GM18909 (cell line): ENCODE measurements around the gene ZNF138.

Experiments used
- ATAC-seq: cut with Tn5 transposase; IDR thresholded peaks from one replicate; pipeline ENCODE4 v1.9.1; 2021; ENCODE audit warnings: mild to moderate bottlenecking; ENCODE audit not compliant: unreplicated experiment, poor library complexity

ZNF138 gene

DNA sequence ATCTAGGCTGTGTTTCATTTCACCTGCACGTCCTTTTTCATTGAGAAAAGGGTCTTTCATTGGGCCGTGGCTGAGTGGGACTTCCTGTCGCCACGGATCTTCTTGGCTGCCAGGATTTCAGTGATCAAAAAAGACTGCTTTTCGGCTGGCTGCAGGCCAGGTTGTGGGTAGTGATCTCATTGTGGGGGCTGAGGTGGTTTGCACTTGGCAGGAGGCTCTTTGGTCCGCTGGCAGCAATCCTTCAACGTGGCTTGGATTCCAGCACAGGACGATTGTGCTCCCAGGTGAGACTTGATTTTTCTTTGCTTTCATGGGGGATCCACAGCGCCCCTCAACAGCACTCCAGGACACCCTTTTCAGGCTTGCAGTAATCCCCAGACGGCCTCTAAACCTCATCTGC is 79.9 kb downstream of the ZNF138 start:
- ATAC-seq = no peak

DNA sequence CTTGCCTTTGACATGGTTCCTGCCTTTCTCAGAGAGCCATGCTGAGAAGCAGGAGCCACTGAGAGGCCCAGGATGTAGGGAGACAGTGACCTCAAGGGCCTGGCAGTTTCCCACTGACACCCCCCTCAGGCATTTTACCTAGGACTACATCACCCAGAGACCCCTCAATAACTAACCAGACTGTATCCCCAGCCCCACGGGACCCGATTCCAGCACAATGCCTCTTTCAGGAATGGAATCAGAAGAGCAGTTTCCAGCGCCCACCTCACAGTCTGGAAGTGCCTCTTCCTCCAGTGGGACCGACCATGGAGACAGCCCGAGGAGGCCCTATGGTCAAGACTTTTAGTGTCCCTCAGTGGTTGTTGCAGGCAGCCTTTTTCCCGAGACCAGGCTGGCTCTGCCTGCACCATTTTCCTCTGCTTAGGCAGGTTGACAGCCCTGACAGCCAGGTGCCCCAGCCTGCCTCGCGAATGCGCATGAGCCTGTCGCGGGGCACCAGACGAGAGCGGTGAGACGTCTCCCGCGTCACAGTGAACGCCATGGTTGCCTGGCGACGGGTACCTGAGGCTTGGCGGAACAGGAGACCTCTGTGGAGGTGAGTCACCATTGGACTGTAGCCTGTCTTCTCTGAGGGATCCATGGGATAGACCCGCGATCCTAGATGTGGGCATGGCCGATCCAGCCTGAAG is 80.5 kb downstream of the ZNF138 start:
- ATAC-seq = no peak

DNA sequence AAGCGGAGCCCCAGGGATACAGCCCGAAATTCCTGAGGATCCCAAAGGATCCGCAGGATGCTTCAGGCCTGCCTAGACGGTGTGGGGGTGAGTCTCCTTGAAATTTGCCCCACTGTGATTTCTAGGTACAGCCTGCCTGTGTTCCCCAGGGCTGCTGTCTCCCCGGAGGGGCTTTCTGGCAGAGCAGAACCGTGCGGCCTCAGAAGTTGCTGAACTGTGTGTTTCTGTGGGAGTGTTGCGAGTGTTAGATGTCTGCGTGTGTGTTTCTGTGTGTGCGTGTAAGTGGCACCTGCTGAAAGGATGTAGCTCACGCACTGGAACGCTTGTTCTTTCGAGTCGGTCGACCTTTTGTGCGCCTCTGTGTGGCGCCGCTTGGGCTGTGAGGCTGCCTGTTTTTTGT is 81.0 kb downstream of the ZNF138 start:
- no peak for ATAC-seq

DNA sequence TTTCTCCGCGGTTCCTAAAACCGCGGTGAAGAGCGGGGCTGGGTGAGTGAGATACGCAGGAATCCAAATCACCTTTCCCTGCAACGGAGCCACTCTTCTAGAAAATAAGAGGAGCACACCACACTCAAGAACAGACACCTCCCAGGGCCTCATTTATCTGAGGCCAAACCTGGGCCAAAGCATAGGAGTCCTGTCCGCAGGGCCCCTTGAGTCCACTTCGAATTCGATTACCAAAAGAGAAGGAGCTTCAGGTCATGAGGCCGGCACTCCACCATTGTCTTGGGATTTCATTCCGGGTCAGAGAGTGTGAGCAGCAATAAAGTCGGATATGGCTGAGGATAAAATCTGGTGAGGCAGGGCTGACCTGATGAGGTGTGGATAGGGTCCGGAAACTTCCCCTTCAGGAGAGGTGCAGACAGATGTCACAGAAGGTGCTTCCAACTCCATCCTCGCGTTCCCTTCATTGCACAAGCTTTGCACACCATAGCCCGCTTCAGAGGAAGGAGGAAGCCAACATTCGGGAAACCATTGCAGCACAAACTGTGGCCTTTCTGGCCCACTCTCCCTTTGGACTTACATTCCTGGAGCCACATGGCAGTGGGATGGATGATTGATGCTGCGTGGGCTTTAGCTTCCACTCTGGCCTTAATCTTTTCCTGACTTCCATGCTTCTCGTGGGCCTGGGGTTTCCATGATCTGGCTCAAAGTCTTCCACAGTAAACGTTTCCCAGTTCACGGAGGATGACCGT is 81.6 kb downstream of the ZNF138 start:
- no peak for ATAC-seq

DNA sequence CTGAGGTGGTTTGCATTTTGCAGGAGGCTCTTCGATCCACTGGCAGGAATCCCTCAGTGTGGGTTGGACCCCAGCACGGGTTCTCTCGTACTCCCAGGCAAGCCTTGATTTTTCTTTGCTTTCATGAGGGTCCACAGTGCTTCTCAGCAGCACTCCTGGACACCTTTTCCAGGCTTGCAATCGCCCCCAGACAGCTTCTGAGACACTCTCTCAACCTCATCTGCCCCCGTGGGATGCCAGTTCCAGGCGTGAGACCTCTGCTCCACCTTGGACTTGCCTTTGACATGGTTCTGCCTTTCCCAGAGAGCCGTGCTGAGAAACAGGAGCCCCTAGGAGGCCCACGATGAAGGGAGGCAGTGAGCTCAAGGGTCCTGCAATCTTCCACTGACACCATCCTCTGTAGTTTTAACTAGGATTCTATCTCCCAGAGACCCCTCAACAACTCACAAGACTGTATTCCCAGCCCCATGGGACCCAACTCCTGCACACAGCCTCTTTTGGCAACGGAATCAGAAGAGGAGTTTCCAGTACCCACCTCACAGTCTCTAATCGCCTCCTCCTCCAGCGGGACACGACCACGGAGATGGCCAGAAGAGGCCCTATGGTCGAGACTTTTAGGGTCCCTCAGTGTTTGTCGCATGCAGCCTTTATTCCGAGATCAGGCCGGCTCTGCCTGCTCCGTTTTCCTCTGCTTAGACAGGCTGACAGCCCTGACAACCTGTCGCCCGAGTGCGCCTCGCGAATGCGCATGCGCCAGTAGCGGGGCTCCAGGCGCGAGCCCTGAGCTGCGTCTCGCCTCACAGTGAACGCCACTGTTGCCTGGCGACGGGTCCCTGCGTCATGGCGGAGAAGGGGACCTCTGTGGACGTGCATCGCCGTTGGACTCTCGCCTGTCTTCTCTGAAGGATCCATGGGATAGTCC is 82.8 kb downstream of the ZNF138 start:
- ATAC-seq = no peak

DNA sequence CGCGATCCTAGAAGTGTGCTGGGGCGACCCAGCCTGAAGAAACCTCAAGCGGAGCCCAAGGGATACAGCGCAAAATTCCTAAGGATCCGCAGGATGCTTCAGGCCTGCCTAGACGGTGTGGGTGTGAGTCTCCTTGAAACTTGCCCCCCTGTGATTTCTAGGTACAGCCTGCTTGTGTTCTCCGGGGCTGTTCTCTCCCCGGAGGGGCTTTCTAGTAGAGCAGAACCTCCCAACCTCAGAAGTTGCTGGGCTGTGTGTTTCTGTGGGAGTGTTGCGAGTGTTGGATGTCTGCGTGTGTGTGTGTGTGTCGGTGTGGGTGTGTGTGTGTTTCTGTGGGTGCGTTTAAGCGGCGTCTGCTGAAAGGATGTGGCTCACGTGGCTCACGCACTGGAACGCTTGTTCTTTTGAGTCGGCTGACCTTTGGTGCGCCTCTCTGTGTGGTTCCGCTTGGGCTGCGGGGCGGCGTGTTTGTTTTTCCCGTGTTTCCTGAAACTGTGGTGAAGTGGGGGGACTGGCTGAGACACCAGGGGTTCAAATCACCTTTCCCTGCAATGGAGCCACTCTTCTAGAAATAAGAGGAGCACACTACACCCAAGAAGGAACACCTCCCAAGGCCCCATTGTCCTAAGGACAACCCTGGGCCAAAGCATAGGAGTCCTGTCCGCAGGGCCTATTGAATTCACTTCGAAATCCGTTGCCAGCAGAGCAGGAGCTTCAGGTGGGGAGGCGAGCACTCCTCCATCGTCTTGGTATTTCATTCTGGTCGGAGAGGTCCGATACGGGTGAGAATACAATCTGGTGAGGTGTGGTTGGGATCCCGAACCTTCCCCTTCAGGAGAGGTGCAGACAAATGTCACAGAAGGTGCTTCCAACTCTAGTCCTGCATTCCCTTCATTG is 83.7 kb downstream of the ZNF138 start:
- no peak for ATAC-seq

DNA sequence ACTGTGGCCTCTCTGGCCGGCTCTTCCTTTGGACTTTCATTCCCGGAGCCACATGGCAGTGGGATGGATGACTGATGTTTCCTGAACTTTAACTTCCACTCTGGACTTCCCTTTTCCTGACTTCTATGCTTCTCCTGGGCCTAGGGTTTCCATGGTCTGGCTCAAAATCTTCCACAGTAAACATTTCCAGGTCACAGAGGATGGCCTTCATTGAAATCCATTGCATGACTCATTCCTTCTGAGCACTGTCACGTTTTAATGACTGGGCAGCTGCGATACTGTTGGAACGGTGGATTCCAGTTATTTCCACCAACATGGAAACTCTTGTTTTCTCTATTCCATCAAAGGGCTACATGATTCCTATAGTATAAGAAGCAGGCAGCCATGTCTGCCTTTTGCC is 84.5 kb downstream of the ZNF138 start:
- no peak for ATAC-seq

DNA sequence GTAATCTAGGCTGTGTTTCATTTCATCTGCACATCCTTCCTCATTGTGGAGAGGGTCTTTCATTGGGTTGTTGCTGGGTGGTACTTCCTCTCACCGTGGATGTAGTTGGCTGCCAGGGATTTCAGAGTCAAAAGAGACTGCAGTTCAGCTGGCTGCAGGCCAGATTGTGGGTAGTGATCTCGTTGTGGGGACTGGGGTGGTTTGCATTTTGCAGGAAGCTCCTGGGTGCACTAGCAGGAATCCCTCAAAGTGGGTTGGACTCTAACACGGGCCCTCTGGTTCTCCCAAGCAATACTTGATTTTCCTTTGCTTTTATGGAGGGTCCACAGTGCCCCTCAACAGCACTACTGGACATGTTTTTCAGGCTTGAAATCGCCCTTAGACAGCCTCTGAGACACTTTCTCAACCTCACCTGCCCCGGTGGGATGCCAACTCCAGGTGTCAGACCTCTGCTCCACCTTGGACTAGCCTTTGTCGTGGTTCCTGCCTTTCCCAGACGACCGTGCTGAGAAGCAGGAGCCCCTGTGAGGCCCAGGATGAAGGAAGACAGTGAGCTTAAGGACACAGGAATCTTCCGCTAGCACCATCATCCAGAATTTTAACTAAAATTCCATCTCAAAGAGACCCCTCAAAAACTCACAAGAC is 85.0 kb downstream of the ZNF138 start:
- no peak for ATAC-seq

DNA sequence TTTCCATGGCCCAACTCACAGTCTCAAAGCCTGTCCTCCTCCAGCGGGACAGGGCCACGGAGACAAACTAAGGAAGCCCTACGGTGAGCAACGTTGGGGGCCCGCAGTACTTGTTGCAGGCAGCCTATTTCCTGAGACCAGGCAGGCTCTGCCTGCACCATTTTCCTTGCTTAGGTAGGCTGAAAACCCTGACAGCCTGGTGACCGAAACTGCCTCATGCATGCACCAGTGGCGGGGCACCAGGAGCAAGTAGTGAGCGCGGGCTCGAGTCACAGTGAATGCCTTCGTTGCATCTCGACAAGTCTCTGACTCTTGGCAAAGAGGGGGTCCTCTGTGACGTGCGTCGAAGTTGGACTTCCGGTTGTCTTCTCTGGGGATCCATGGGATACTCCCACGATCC is 85.6 kb downstream of the ZNF138 start:
- ATAC-seq = no peak

DNA sequence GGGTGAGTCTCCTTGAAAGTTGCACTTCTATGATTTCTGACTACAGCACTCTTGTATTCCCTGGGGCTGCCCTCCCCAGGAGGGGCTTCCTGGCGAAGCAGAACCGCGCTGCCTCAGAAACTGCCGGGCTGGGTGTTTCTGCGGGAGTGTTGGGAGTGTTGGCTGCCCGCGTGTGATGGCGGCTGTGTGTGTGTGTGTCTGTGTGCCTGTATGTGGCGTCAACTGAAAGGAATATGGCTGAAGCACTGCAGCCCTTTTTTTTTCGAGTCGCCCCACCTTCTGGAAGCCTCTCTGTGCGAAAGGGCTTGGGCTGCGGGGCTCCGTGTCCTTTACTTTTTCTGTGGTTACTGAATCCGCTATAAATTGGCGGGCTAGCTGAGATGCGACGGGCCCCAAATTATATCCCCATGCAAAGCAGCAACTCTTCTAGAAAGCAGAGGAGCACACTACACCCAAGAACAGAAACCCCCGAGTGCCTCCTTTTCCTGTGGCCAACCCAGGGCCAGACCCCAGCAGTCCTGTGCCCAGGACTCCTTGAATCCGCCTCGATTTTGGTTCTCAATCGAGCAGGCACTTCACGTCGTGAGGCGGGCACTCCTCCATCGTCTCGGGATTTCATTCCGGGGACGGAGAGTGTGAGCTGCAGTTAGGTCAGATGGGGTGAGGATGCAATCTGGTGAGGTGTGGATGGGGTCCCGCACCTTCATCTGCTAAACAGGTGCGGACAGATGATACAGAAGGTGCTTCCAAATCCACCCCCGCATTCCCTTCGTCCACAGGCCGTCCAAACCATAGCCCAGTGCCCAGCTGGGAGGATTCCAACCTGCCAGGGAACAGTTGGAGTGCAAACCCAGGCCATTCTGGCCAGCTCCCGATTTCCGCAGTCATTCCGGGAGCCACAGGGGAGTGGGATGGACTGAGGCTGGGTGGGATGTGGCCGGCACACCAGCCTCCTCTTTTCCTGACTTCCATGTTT is 86.4 kb downstream of the ZNF138 start:
- ATAC-seq = no peak

DNA sequence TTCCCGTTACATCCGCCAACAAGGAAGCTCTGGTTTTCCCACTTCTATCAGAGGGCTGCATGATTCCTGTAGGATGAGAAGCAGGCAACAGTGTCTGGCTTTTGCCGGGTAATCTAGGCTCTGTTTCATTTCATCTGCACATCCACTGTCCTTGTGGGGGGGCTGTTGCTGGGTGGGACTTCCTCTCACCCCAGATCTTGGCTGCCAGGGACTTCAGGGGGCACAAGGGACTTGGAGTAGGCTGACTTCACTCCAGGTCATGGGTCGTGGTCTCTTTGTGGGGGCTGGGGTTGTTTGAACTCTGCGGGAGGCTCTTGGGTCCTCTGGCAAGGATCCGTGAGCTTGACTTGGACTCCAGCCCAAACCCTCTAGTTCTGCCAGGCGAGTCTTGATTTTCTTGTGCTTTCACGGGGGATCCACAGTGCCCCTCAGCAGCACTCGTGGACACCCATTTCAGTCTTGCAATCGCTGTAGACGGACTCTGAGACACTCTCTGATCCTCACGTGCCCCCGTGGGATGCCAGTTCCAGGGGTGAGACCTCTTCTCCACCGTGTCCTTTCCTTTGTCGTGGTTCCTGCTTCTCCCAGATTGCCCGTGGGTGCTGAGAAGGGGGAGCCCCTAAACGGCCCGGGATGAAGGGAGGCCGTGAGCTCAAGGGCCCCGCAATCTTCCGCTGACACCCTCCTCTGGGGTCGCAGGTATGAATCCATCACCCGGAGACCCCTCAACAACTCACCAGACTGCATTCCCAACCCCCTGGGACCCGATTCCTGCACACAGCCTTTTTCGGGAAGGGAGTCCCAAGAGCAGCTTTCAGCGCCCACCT is 87.4 kb downstream of the ZNF138 start:
- no peak for ATAC-seq

DNA sequence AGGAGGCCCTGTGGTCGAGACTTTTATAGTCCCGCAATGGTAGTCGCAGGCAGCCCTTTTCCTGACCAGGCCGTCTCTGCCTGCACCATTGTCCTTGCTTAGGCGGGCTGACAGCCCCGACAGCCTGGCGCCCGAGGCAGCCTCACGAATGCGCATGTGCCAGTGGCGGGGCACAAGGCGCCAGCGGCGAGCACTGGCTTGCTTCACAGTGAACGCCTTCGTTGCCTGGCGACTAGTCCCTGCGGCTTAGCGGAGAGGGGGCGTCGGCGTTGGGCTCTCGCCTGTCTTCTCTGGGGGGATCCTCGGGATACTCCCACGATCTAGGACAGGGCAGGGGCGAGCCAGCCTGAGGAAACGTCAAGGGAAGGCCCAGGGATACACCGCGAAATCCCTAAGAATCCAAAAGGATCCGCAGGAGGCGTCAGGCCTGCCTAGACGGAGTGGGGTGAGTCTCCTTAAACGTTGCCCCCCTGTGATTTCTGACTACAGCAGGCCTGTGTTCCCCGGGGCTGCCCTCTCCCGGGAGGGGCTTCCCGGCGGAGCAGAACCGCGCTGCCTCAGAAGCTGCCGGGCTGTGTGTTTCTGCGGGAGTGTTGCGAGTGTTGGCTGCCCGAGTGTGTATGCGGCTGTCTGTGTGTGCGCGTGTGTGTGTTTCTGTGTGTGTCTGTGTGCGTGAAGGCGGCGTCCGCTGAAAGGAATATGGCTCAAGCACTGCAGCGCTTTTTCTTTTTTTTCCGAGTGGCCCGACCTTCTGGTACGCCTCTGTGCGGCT is 88.3 kb downstream of the ZNF138 start:
- ATAC-seq = no peak
